Large intestine (tissue), 3 donors: ENCODE data around the gene SLX4IP. TPM values are rescaled to one million over a fixed set of nuclear protein-coding genes. Genes with fewer than 3 reads are reported as not detected.

ENCODE experiments used
- DNase-seq, 2 donors: peaks; one replicate each; pipeline versions ENCODE4 v3.0.0 to v3.0.0-alpha.2; 2013
- H3K27ac ChIP-seq: one replicate; pipeline ENCODE4 v1.5.1; 2013; ENCODE audit warnings: low read length
- H3K27me3 ChIP-seq: 2 replicates; pipeline ENCODE4 v1.6.1; 2013; ENCODE audit warnings: low read length; ENCODE audit not compliant: control insufficient read depth, insufficient read depth
- H3K36me3 ChIP-seq: 2 replicates; pipeline ENCODE4 v1.6.1; 2013; ENCODE audit warnings: low read length; ENCODE audit not compliant: control insufficient read depth, insufficient read depth
- H3K4me1 ChIP-seq: one replicate; pipeline ENCODE4 v1.6.1; 2013; ENCODE audit warnings: low read length; ENCODE audit not compliant: control insufficient read depth, insufficient read depth
- H3K4me3 ChIP-seq: one replicate; pipeline ENCODE4 v1.5.1; 2013; ENCODE audit warnings: low read length
- H3K9me3 ChIP-seq: one replicate; pipeline ENCODE4 v1.6.1; 2013; ENCODE audit warnings: mild to moderate bottlenecking, low read depth, low read length, moderate library complexity; ENCODE audit not compliant: control insufficient read depth
- WGBS: methylation state at CpG from one replicate; pipeline ENCODE4 v1.1.5; 2013; ENCODE audit warnings: low lambda C conversion rate; ENCODE audit not compliant: insufficient coverage; 5-methylcytosine and 5-hydroxymethylcytosine counted together
- polyA plus RNA-seq: library from polyadenylated mRNA; unstranded; fragments of 120-200 nt; gene quantifications from one replicate; pipeline ENCODE4 v1.2.1, GENCODE V29; 2013

The SLX4IP gene
- polyA plus RNA-seq, 1 donor, result 7.2 TPM

- no peak for DNase-seq
- no peak overlapping the region for H3K4me3 ChIP-seq
- H3K27ac ChIP-seq, result no peak overlapping the region
- peaks cover 1% of the 10 kb centered on the region for H3K4me1 ChIP-seq
- no peaks in the 10 kb centered on the region for H3K36me3 ChIP-seq
- 96% methylated on average over 6 of the region's 14 CpGs for WGBS
- no peaks in the 10 kb centered on the region for H3K9me3 ChIP-seq
- no peaks in the 10 kb centered on the region for H3K27me3 ChIP-seq
Measured at GRCh38 chr20:10550204-10551118, 115.4 kb downstream of the SLX4IP start.

- H3K9me3 ChIP-seq, result no peaks in the 10 kb centered on the region
- DNase-seq, result no peak
- H3K27ac ChIP-seq, result no peak overlapping the region
- 100% methylated on average over 1 of the region's 8 CpGs for WGBS
- no peaks in the 10 kb centered on the region for H3K36me3 ChIP-seq
- no peaks in the 10 kb centered on the region for H3K27me3 ChIP-seq
- peaks cover 10% of the 10 kb centered on the region for H3K4me1 ChIP-seq
- no peak overlapping the region for H3K4me3 ChIP-seq
Measured at GRCh38 chr20:10551732-10552724, 116.9 kb downstream of the SLX4IP start.

GRCh38 chr20:10553326-10553984 lies 118.3 kb downstream of the SLX4IP start:
- Histone ChIP-seq H3K27me3 (no peaks in the 10 kb centered on the region), H3K4me3 (no peak overlapping the region), H3K9me3 (no peaks in the 10 kb centered on the region), H3K27ac (no peak overlapping the region), H3K36me3 (peaks cover 2% of the 10 kb centered on the region), H3K4me1 (peaks cover 10% of the 10 kb centered on the region)
- WGBS, result 53% methylated on average over 2 of the region's 5 CpGs
- peak; percentile 54 to 62 for DNase-seq

- H3K9me3 ChIP-seq, result no peaks in the 10 kb centered on the region
- peaks cover 10% of the 10 kb centered on the region for H3K4me1 ChIP-seq
- no CpG with 5 or more reads among the region's 2 CpGs for WGBS
Measured at GRCh38 chr20:10554285-10554684, 119.2 kb downstream of the SLX4IP start.

GRCh38 chr20:10555393-10555792 lies 120.3 kb downstream of the SLX4IP start:
- peaks cover 2% of the 10 kb centered on the region for H3K36me3 ChIP-seq
- no peaks in the 10 kb centered on the region for H3K27me3 ChIP-seq
- WGBS, result 100% methylated on average over 1 of the region's 3 CpGs
- peaks cover 10% of the 10 kb centered on the region for H3K4me1 ChIP-seq
- DNase-seq, result no peak
- H3K4me3 ChIP-seq, result no peak overlapping the region
- no peaks in the 10 kb centered on the region for H3K9me3 ChIP-seq
- no peak overlapping the region for H3K27ac ChIP-seq

More at GRCh38 chr20:10554285-10554684, 119.2 kb downstream of the SLX4IP start:
- H3K4me3 ChIP-seq, result no peak overlapping the region
- no peaks in the 10 kb centered on the region for H3K27me3 ChIP-seq
- no peak overlapping the region for H3K27ac ChIP-seq
- DNase-seq, result no peak
- peaks cover 2% of the 10 kb centered on the region for H3K36me3 ChIP-seq

GRCh38 chr20:10555865-10556308 lies 120.8 kb downstream of the SLX4IP start:
- 100% methylated on average over 2 of the region's 5 CpGs for whole genome bisulfite sequencing
- peak; percentile 40 to 71 for DNase-seq
- peaks cover 2% of the 10 kb centered on the region for H3K36me3 ChIP-seq
- H3K4me1 ChIP-seq, result peaks cover 10% of the 10 kb centered on the region
- no peaks in the 10 kb centered on the region for H3K9me3 ChIP-seq
- no peak overlapping the region for H3K4me3 ChIP-seq
- H3K27ac ChIP-seq, result peak overlapping the region; percentile 58
- no peaks in the 10 kb centered on the region for H3K27me3 ChIP-seq

GRCh38 chr20:10556519-10557083 lies 121.5 kb downstream of the SLX4IP start:
- H3K27me3 ChIP-seq, result no peaks in the 10 kb centered on the region
- WGBS, result no CpG with 5 or more reads among the region's 2 CpGs
- H3K9me3 ChIP-seq, result no peaks in the 10 kb centered on the region
- H3K36me3 ChIP-seq, result peaks cover 3% of the 10 kb centered on the region
- DNase-seq, result peak in 1 of 2 donors; percentile 17
- no peak overlapping the region for H3K4me3 ChIP-seq
- peaks cover 10% of the 10 kb centered on the region for H3K4me1 ChIP-seq
- H3K27ac ChIP-seq, result peak overlapping the region; percentile 58

- Histone ChIP-seq H3K4me3 (no peak overlapping the region), H3K4me1 (peaks cover 10% of the 10 kb centered on the region), H3K36me3 (peaks cover 6% of the 10 kb centered on the region), H3K27me3 (no peaks in the 10 kb centered on the region), H3K27ac (no peak overlapping the region), H3K9me3 (no peaks in the 10 kb centered on the region)
- DNase-seq, result no peak
- WGBS, result no CpG with 5 or more reads among the region's 6 CpGs
Measured at GRCh38 chr20:10557685-10558084, 122.6 kb downstream of the SLX4IP start.

GRCh38 chr20:10558635-10559187 lies 123.6 kb downstream of the SLX4IP start:
- peak in 1 of 2 donors; percentile 33 for DNase-seq
- Histone ChIP-seq H3K27me3 (no peaks in the 10 kb centered on the region), H3K27ac (no peak overlapping the region), H3K36me3 (peaks cover 6% of the 10 kb centered on the region), H3K4me1 (peaks cover 10% of the 10 kb centered on the region), H3K4me3 (no peak overlapping the region), H3K9me3 (no peaks in the 10 kb centered on the region)
- WGBS, result 100% methylated on average over 3 of the region's 9 CpGs
